Ectodermal cell (in vitro differentiated cells): ENCODE data around the gene TNFRSF19.

Experiments used
- H3K27ac ChIP-seq: 2 replicates; pipeline ENCODE4 v1.7.0; 2013; ENCODE audit warnings: mild to moderate bottlenecking, low read depth, low read length; ENCODE audit not compliant: insufficient read depth, poor library complexity, severe bottlenecking
- H3K27me3 ChIP-seq: 2 replicates; pipeline ENCODE4 v1.7.0; 2013; ENCODE audit warnings: mild to moderate bottlenecking, low read length; ENCODE audit not compliant: insufficient read depth, control insufficient read depth, poor library complexity, severe bottlenecking
- H3K36me3 ChIP-seq: one replicate; pipeline ENCODE4 v1.7.0; 2013; ENCODE audit warnings: low read length; ENCODE audit not compliant: control insufficient read depth, insufficient read depth
- H3K4me1 ChIP-seq: one replicate; pipeline ENCODE4 v1.7.0; 2013; ENCODE audit warnings: low read length; ENCODE audit not compliant: control insufficient read depth, insufficient read depth
- H3K4me3 ChIP-seq: 2 replicates; pipeline ENCODE4 v1.7.0; 2013; ENCODE audit warnings: low read depth, low read length, control low read depth; ENCODE audit not compliant: insufficient read depth
- H3K9me3 ChIP-seq: 2 replicates; pipeline ENCODE4 v1.7.0; 2013; ENCODE audit warnings: mild to moderate bottlenecking, low read length, moderate library complexity; ENCODE audit not compliant: control insufficient read depth
- WGBS, 2 experiments: methylation state at CpG; one replicate each; pipeline ENCODE4 v1.1.7; 2013; ENCODE audit warnings: missing lambda C conversion rate in 2 of 2; 5-methylcytosine and 5-hydroxymethylcytosine counted together

Gene TNFRSF19

DNA sequence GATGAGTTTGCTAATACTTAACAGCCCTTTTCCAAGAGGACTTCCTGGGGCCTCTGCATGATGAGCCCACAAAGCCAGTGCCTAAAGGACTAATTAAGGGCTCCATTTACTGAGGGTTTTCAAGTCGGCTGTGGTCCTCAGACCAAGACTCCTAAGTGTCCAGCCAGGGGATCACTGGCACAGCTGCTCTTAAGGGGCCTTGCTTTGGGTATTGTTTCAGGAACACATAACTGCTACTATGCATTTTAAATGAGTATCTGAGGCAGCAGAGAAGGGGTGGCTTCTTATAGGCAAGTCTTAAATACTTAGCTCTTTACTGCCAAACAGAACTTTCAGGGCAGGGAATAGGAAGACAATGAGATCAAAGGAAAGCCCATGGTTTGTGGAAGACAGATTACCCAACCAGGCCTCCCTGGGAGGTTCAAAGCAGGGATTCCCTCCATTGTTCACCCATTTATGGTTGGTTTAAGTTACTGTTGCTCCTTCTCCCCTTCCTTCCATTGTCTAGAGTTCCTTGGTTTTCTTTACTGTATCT is 61.9 kb downstream of the TNFRSF19 start:
- Histone ChIP-seq H3K9me3 (no peaks in the 10 kb centered on the region), H3K27ac (peak overlapping the region; percentile 76), H3K4me3 (no peak overlapping the region), H3K4me1 (peaks cover 73% of the 10 kb centered on the region), H3K27me3 (no peaks in the 10 kb centered on the region), H3K36me3 (no peaks in the 10 kb centered on the region)
- 0% methylated on average over 1 of the region's 1 CpG for WGBS, 2 experiments

DNA sequence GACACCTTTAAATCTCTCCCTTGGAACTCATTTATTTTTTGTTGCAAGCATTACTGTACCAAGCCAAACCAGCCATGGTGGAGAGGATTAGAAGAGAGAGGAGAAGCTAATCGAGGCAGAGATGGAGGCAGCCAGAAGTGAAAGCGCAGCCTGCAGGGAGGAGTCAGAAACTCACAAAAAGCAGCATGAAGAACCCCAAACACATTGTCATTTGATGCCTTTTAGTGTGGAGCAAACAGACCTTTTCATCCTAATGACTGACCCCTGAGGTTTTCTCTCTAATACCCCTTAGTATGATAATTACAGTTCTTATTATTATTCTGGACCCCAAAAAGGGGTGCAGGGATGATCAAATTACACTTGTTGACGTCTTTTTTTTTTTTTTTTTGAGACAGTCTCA is 62.5 kb downstream of the TNFRSF19 start:
- WGBS, 2 experiments = 1 to 4% methylated on average over 3 of the region's 3 CpGs
- no peaks in the 10 kb centered on the region for H3K9me3 ChIP-seq
- H3K4me3 ChIP-seq = no peak overlapping the region
- H3K27me3 ChIP-seq = no peaks in the 10 kb centered on the region
- H3K27ac ChIP-seq = peak overlapping the region; percentile 76
- H3K36me3 ChIP-seq = no peaks in the 10 kb centered on the region
- H3K4me1 ChIP-seq = peaks cover 73% of the 10 kb centered on the region

DNA sequence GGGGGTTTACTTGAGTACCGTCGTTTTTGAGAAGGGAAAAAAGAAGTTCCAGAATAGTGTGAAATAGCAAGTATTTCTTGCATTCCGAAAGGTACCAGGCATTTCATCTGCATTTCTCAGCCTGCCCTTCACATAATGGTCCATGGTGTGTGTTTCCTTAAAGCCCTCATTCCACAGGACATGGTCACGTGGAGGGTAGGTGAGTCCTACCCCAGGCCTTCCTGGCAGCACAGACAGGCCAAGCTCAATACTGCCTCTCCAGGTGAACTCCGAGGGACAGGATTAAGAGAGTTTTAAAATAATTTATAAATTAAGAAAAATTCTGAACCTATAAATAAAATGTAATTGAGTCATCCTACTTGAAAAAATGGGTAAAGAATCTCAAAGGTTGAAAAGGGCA is 64.7 kb downstream of the TNFRSF19 start:
- WGBS, 2 experiments = 85 to 86% methylated on average over 4 to 5 of the region's 5 CpGs
- no peak overlapping the region for H3K4me3 ChIP-seq
- no peaks in the 10 kb centered on the region for H3K27me3 ChIP-seq
- H3K4me1 ChIP-seq = peaks cover 62% of the 10 kb centered on the region
- H3K36me3 ChIP-seq = no peaks in the 10 kb centered on the region
- no peaks in the 10 kb centered on the region for H3K9me3 ChIP-seq
- H3K27ac ChIP-seq = no peak overlapping the region

DNA sequence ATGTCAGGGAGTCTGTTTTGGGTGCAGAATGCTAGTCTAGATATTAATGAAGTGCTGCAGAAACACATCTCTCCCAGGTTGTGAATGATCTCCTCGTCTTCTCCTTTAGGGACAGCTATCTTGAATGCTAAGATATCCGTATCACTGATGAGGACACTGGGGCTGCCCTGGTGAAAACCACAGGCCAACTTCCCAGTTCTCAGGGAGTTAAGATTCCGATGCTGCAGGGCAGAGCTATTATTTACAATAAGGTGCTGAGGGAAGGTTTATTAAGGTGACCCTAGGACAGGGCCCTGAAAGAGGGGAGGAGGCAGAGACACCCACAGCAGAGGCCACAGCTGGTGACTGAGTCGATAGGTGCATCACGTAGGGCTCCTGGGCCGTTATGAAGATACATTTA is 66.1 kb downstream of the TNFRSF19 start:
- Histone ChIP-seq H3K27me3 (no peaks in the 10 kb centered on the region), H3K27ac (no peak overlapping the region), H3K4me1 (peaks cover 49% of the 10 kb centered on the region), H3K9me3 (no peaks in the 10 kb centered on the region), H3K36me3 (no peaks in the 10 kb centered on the region), H3K4me3 (no peak overlapping the region)
- WGBS, 2 experiments = 87 to 90% methylated on average over 6 of the region's 6 CpGs

DNA sequence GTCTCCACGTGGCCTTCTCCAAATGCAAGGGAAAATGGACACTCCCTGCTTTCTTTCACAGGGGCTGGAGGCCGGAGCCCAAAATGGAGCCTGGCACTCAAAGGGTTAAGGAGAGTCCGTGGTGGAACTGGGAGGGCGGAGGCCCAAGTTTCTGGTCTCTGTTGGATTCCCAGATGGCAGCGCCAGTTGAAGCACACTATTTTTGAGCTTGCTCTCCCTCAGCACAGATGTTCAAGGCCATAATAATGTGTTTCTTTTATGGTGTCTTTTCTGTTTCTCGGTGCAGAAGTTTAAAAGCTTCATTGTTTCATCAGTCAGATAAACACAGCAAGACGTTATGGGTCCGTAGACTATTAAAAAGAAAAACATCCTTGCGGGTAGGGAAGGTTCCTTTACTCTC is 67.6 kb downstream of the TNFRSF19 start:
- Histone ChIP-seq H3K4me3 (no peak overlapping the region), H3K27me3 (no peaks in the 10 kb centered on the region), H3K4me1 (peaks cover 35% of the 10 kb centered on the region), H3K9me3 (no peaks in the 10 kb centered on the region), H3K36me3 (no peaks in the 10 kb centered on the region), H3K27ac (no peak overlapping the region)
- WGBS, 2 experiments = 46 to 52% methylated on average over 8 to 9 of the region's 9 CpGs

DNA sequence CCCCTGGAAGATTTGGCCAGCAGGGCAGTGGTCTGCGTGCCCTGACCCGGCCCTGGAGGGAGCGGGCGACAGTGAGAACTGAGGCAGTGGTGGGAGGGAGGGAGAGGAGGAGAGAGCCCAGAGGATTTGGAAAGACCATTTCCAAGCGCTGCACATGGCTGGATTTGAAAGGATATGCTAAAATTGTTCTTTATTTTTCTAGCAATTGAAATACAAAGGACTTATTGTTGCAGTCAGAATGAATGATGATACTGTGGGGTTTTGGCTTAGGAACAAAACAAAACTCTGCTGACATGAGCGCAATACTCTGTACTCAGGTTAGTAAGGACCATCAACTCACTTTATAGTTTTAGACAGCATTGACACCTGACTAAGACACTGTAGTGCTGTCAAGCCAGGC is 69.5 kb downstream of the TNFRSF19 start:
- Histone ChIP-seq H3K27me3 (no peaks in the 10 kb centered on the region), H3K4me3 (no peak overlapping the region), H3K27ac (no peak overlapping the region), H3K4me1 (peaks cover 21% of the 10 kb centered on the region), H3K36me3 (no peaks in the 10 kb centered on the region), H3K9me3 (no peaks in the 10 kb centered on the region)
- 87 to 93% methylated on average over 6 of the region's 6 CpGs for whole genome bisulfite sequencing, 2 experiments

DNA sequence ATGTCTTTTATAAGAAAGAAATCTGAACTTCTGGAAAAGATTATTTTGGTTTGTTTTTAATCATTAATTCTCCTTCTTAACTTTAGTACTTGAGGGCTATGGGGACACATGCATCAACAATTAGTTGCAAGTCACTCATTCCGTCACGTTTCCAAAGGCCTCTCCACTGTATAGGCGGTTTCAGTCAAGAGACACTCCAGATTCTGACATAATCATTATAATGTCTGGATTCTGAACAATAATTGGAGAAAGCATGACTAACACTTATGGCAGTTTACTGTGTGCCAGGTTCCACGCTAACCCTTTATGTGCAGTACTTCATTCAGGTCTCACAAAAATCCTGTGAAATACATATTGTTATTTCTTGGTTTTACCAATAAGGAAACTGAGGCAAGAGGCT is 71.9 kb downstream of the TNFRSF19 start:
- no peak overlapping the region for H3K27ac ChIP-seq
- H3K36me3 ChIP-seq = peaks cover 5% of the 10 kb centered on the region
- no peaks in the 10 kb centered on the region for H3K27me3 ChIP-seq
- H3K4me3 ChIP-seq = no peak overlapping the region
- 87 to 100% methylated on average over 4 of the region's 4 CpGs for WGBS, 2 experiments
- no peaks in the 10 kb centered on the region for H3K9me3 ChIP-seq
- H3K4me1 ChIP-seq = peaks cover 11% of the 10 kb centered on the region

DNA sequence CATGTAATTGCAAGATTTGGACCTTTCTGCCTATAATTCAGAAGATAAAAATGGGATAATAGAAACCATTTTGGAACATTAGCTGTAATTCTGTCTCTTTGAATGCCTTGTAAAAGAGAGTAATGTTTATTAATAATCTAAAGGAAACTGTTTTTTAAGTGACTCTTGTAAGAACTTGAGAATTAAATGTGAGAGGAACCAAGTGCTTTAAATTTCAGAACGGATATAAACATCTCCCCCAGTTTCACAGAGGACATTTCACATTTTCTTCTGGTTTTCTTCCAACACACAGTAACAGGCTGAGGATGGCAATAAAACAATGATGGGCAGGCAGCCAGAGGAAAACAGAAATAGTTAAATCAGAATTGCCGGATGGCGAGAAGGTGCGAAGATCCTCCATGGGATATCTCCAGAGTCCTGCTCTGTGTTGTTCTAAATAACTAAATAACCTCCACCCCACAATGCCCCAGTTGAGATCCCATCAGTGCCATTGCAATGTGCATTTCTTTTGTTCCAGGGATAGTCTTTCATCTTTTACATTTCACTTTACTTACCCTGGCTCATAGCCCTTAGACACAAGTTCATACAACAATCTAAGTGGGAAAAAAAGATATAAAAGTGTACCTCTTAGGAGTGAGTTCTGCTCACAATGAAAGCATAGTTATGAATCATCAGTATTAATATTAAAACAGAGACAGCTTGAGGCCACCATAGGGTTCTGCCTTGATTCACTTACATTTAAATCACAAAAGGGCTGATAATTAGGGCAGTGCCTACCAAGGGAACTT is 73.3 kb downstream of the TNFRSF19 start:
- Histone ChIP-seq H3K27ac (no peak overlapping the region), H3K27me3 (no peaks in the 10 kb centered on the region), H3K36me3 (peaks cover 5% of the 10 kb centered on the region), H3K9me3 (no peaks in the 10 kb centered on the region), H3K4me3 (no peak overlapping the region), H3K4me1 (peaks cover 2% of the 10 kb centered on the region)
- whole genome bisulfite sequencing, 2 experiments = 90 to 95% methylated on average over 3 to 4 of the region's 4 CpGs

DNA sequence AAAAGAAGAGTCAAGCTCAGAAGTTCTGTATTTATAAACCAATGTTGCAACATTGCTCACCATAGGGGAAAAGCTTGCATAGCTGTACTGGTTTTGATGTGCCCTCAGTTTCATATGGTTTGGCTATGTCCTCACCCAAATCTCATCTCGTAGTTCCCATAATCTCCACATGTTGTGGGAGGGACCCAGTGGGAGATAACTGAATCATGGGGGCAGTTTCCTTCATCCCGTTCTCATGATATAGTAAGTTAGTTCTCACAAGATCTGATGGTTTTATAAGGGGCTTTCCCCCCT is 73.9 kb downstream of the TNFRSF19 start:
- Histone ChIP-seq H3K4me3 (no peak overlapping the region), H3K27ac (no peak overlapping the region), H3K27me3 (no peaks in the 10 kb centered on the region), H3K36me3 (peaks cover 5% of the 10 kb centered on the region), H3K4me1 (peaks cover 2% of the 10 kb centered on the region), H3K9me3 (no peaks in the 10 kb centered on the region)
- WGBS, 2 experiments = 77 to 97% methylated on average over 2 of the region's 2 CpGs

DNA sequence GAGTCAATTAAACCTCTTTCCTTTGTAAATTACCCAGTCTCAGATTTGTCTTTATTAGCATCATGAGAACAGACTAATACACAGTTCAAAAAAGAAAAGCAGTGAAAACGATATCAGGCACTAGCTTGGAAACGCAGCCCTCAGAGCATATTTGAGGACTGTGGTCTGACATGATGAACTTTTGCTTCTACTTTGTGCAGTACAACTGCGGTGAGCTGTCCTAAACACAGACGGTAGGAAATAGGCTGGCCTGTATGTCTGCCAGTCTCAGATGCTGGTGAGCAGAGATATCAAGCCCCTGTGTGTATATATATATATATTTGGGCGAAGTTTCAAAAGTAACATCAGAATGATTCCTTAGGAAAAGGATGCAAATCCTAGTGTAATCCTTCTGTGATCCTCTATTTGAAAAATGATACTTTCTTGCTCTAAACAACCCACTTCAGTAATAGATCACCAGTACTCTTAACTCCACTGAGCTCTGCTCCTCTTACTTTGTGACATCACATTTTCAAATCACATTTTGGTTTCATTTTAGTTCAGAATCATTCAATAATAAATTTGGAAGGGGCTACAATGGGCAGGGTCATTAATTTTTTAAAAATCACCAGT is 74.4 kb downstream of the TNFRSF19 start:
- Histone ChIP-seq H3K27me3 (no peaks in the 10 kb centered on the region), H3K36me3 (peaks cover 5% of the 10 kb centered on the region), H3K27ac (no peak overlapping the region), H3K9me3 (no peaks in the 10 kb centered on the region), H3K4me1 (no peaks in the 10 kb centered on the region), H3K4me3 (no peak overlapping the region)
- WGBS, 2 experiments = 92 to 95% methylated on average over 5 of the region's 5 CpGs
